SK-N-MC (cell line): Measurements from ENCODE around the gene DPP8.
"Not testable (repeated sequence)": the region's sequence is repeated elsewhere in the genome, so short reads cannot be mapped to it uniquely, and the experiment has no call there.

Source experiments
- DNase-seq: peaks from one replicate; pipeline ENCODE4 v3.0.0-alpha.2; 2011; ENCODE audit warnings: low read depth, low spot score
- H3K27ac ChIP-seq: fragments of 200-600 bp; sonication (generic); 2 replicates; pipeline ENCODE4 v1.5.1; 2016; ENCODE audit warnings: mixed run types
- H3K36me3 ChIP-seq: fragments of 200-600 bp; sonication (generic); 2 replicates; pipeline ENCODE4 v1.6.1; 2017; ENCODE audit warnings: antibody characterized with exemption, low read length, mixed read lengths; ENCODE audit not compliant: insufficient read depth
- H3K4me3 ChIP-seq: fragments of 200-600 bp; sonication (generic); 2 replicates; pipeline ENCODE4 v1.5.1; 2016
- H3K9ac ChIP-seq: fragments of 200-600 bp; sonication (generic); 2 replicates; pipeline ENCODE4 v1.8.0; 2017; ENCODE audit warnings: mixed run types, mixed read lengths; ENCODE audit not compliant: insufficient read length
- H3K9me3 ChIP-seq: fragments of 200-600 bp; sonication (generic); 2 replicates; pipeline ENCODE4 v1.6.1; 2017; ENCODE audit warnings: low read depth, mild to moderate bottlenecking, antibody characterized with exemption, low read length, moderate library complexity, mixed read lengths
- EZH2 ChIP-seq: fragments of 200-600 bp; sonication (generic); IDR thresholded peaks from one replicate; pipeline ENCODE4 v1.6.1; 2017; ENCODE audit warnings: antibody characterized with exemption
- FOXP2 ChIP-seq: optimal IDR thresholded peaks from 2 replicates; pipeline ENCODE3; 2011; ENCODE audit warnings: mild to moderate bottlenecking, moderate library complexity; ENCODE audit not compliant: insufficient read depth; ENCODE audit errors: extremely low read length, control extremely low read depth
- POLR2AphosphoS5 ChIP-seq: IDR thresholded peaks from 2 replicates; pipeline ENCODE4 v1.6.1; 2012; ENCODE audit warnings: mild to moderate bottlenecking, low read depth, low read length, borderline replicate concordance

DPP8 gene

GRCh38 chr15:65551183-65551582 lies 33.7 kb upstream of the DPP8 start:
- no peak for DNase-seq
- no peak overlapping the region for H3K27ac ChIP-seq
- no peak overlapping the region for H3K9ac ChIP-seq
- no peak for TF ChIP-seq FOXP2
- no peak for TF ChIP-seq EZH2
- TF ChIP-seq POLR2AphosphoS5, result no peak
- no peaks in the 10 kb centered on the region for H3K9me3 ChIP-seq
- no peak overlapping the region for H3K4me3 ChIP-seq
- peaks cover 28% of the 10 kb centered on the region for H3K36me3 ChIP-seq

DNA sequence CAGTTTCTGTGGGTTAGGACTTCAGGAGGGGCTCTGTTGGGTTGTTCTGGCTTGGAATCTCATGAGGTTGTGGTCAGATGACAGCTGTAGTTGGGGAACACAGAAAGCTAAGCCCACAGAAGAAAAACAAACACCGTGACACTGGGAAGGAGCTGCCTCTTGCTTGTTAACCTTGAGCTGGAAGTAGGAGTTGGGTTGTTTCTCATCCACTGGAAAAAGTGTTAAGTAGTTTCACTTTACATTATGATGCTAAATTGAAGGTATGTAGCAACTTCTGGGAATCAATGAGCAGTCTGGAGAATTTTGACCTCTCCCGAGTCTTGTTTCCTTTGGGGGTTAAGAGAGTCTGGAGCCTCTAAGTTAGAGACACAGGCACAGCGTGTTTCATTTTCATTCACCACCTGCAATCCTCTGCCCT lies 33.2 kb upstream of the DPP8 start:
- H3K9ac ChIP-seq, result no peak overlapping the region
- peaks cover 24% of the 10 kb centered on the region for H3K36me3 ChIP-seq
- no peaks in the 10 kb centered on the region for H3K9me3 ChIP-seq
- DNase-seq, result no peak
- H3K27ac ChIP-seq, result no peak overlapping the region
- H3K4me3 ChIP-seq, result no peak overlapping the region
- TF ChIP-seq POLR2AphosphoS5 (no peak), FOXP2 (no peak), EZH2 (no peak)

GRCh38 chr15:65549288-65549687 lies 31.8 kb upstream of the DPP8 start:
- H3K9ac ChIP-seq, result not testable (repeated sequence)

DNA sequence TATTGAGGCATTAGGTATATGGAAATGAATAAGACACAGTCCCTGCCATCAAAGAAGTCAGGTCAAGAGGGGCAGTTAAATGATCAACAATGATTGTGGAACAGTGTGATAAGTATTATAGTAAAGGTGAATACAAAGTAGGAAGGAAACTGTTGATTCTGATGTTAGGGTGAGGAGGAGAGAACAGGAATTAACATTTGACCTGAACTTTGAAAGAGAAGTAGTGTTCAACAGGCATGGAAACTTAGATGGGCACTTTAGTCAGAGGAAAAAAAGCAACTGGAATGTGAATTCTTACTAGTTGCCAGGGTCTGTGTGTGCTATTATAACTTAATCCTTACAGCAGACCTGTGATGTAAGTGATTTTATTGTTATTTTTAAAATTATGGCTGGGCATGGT lies 30.4 kb upstream of the DPP8 start:
- TF ChIP-seq POLR2AphosphoS5 (no peak), EZH2 (no peak)
- no peak overlapping the region for H3K27ac ChIP-seq
- no peak overlapping the region for H3K9ac ChIP-seq
- no peak overlapping the region for H3K4me3 ChIP-seq
- H3K36me3 ChIP-seq, result peaks cover 4% of the 10 kb centered on the region
- DNase-seq, result no peak
- H3K9me3 ChIP-seq, result no peaks in the 10 kb centered on the region

More at GRCh38 chr15:65549288-65549687, 31.8 kb upstream of the DPP8 start:
- H3K4me3 ChIP-seq, H3K9me3 ChIP-seq, DNase-seq, H3K27ac ChIP-seq: not testable (repeated sequence)
- H3K36me3 ChIP-seq, result peaks cover 16% of the 10 kb centered on the region

DNA sequence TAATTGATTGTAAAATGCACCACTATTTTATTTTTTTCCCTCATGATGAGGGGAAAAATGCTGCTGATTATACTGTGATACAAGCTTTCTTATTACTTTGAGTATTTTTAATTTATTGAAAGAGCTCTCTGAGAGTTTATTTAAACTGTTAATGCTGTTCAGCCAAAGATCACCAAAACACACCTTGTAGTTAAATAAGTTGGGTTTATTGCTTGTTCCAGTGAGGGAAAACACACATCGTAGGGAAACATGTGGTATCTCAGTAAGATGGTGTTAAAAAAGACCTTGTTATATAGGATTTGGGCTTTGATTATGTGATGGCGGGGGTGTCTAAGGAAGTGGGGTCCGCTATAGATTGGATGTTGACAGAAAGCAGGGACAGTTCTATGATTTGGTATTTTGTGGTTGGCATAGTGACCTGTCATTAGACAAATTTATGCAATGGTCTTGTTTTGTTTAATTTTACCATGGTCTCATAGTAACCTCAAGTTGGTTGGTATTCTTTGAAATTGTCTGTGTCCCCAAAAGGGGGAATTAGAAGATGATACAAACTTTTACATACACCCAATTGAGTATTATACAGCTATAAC lies 23.8 kb upstream of the DPP8 start:
- no peak overlapping the region for H3K4me3 ChIP-seq

GRCh38 chr15:65540314-65540713 lies 22.8 kb upstream of the DPP8 start:
- Histone ChIP-seq H3K9ac (no peak overlapping the region), H3K4me3 (no peak overlapping the region), H3K36me3 (peaks cover 27% of the 10 kb centered on the region), H3K27ac (no peak overlapping the region), H3K9me3 (no peaks in the 10 kb centered on the region)
- DNase-seq, result no peak
- TF ChIP-seq POLR2AphosphoS5, result no peak
- no peak for TF ChIP-seq EZH2

More for the DNA sequence above, 23.8 kb upstream of the DPP8 start:
- DNase-seq, result no peak
- peaks cover 17% of the 10 kb centered on the region; the same call in 1 of the 2 replicates for H3K36me3 ChIP-seq
- TF ChIP-seq POLR2AphosphoS5 (no peak), FOXP2 (no peak), EZH2 (no peak)
- H3K9me3 ChIP-seq, result no peaks in the 10 kb centered on the region
- no peak overlapping the region for H3K9ac ChIP-seq
- H3K27ac ChIP-seq, result no peak overlapping the region

DNA sequence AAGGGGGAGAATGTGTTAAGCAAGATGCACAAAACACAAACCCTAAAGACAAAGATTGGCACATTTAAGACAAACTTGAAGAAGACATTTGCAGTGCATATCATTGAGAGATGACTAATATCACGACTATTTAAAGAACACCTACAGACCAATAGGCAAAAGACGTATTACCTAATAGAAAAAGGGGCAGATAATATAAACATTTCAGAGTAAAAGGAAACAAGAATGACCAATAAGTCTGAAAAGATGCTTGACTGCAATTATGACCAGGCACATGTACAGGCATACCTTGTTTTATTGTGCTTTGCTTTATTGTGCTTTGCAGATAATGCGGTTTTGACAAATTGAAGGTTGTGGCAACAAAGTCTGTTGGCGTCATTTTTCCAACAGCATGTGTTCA lies 17.7 kb upstream of the DPP8 start:
- no peak for TF ChIP-seq POLR2AphosphoS5
- no peak for TF ChIP-seq FOXP2
- no peak for TF ChIP-seq EZH2
- Histone ChIP-seq H3K27ac (no peak overlapping the region), H3K36me3 (peaks cover 41% of the 10 kb centered on the region), H3K9ac (no peak overlapping the region), H3K9me3 (no peaks in the 10 kb centered on the region), H3K4me3 (no peak overlapping the region)
- no peak for DNase-seq

DNA sequence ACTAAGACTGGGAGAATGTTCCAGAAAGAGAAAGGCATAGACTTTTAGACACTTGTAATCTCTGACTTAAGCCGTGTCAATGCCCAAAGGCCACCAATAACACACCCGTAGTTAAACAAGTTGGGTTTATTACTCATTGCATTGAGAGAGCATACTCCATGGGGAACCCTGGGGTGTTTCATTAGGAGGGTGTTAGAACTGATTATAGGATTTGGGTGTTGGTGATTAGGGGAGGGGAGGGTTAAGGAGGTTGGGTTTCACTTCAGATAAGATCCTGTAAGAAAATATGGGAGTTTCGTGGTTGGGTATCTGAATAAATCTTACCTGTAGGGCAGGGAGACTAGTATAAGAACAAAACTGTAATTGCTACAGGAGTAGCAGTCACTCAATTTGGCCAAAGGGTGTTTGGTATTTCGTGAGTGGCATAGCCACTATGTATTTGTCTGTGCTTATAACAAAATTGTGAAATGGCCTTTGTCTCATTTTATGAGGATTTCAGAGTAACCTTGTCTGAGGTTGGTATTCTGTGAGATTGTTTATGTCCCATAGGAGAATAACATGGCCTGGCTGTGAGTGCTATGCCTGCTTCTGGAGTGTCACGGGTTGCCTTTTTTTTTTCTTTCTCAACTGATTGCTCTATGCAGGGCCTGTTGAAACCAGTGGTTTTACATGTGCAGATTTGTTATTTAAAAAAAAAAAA lies 15.7 kb upstream of the DPP8 start:
- peaks cover 36% of the 10 kb centered on the region for H3K36me3 ChIP-seq
- no peaks in the 10 kb centered on the region for H3K9me3 ChIP-seq
- peak overlapping the region; percentile 24 for H3K9ac ChIP-seq
- no peak for DNase-seq
- peak overlapping the region; percentile 2 for H3K4me3 ChIP-seq
- H3K27ac ChIP-seq, result no peak overlapping the region
- no peak for TF ChIP-seq POLR2AphosphoS5

DNA sequence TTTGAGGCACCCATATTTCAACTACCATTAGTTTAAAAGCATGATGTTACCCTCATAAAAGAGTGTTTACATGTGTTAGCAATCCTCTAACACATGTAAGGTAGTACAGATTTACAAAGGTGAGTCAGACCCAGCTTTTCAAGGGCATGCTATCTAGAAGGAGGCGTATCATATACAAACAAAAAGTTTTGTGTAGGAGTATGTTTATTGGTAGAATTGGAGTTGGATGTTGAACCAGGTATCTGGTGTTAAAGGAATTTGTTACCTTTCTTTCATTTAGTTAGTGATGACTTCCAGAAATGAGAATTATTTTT lies 15.2 kb upstream of the DPP8 start:
- peaks cover 34% of the 10 kb centered on the region for H3K36me3 ChIP-seq
- H3K9me3 ChIP-seq, result no peaks in the 10 kb centered on the region
- DNase-seq, result no peak
- TF ChIP-seq EZH2 (no peak), POLR2AphosphoS5 (no peak), FOXP2 (no peak)
- peak overlapping the region; percentile 24 for H3K9ac ChIP-seq
- peak overlapping the region; percentile 2 for H3K4me3 ChIP-seq
- H3K27ac ChIP-seq, result no peak overlapping the region
